Measurements from ENCODE around the gene BHLHE41. TPM values are rescaled to one million over a fixed set of nuclear protein-coding genes. Genes with fewer than 3 reads are reported as not detected.

The BHLHE41 gene
- total RNA-seq, 2 donors from 2014 or later, result 2.6 to 4.6 TPM

DNA sequence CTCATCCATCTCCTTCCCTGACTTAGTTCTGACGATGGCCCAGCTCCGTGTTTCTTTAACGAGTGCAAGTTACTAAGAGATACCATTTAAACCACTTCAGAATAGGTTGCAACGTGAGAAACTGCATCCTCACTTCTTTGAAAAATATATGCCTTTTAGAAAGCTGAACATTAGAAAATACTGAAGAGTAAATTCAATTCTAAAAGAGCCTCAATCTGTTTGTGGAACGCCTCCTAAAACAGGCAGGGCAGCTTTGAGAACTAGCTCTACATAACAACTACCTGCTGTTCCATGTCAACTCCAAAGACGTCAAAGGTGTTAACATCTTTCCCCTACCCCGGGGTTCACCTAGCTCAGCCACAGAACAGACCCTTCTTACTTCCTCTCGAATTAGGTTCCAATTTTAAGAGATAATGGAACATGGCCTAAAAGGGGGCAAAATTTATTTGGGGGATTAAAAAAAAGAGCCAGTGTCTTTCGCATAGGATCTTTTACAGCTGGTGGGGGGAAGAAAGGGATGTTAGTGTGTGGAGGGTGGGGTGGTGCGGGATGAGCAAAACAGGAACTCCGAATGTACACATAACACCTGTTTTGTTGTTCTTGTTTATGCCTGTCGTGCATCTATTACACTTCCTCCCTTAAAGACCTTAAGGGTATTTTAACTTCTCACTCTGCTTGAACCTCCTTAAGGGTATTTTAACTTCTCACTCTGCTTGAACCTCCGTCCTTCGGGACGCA is 3.3 kb downstream of the BHLHE41 start:
- H3K27me3 ChIP-seq, result no peaks in the 10 kb centered on the region
- H3K9me3 ChIP-seq, result no peaks in the 10 kb centered on the region
- H3K27ac ChIP-seq, result peak overlapping the region; percentile 75 to 99 (median 94)
- ATAC-seq (no peak), DNase-seq (no peak)
- H3K4me3 ChIP-seq, result peak overlapping the region in 1 of 2 donors; percentile 15
- H3K36me3 ChIP-seq (replicated peaks in 1 of 2; ENCODE audit: insufficient read depth in 1 of 2, low read depth in 2 of 2), result no peaks in the 10 kb centered on the region
- intact Hi-C loops (cut with DNase I), result no loop called here
- H3K4me1 ChIP-seq, result peaks cover 28% of the 10 kb centered on the region
- peak in 2 of 3 donors; percentile 12 to 15 for TF ChIP-seq POLR2A (IDR thresholded peaks at IDR 0.05)
- TF ChIP-seq, protein P1, sequence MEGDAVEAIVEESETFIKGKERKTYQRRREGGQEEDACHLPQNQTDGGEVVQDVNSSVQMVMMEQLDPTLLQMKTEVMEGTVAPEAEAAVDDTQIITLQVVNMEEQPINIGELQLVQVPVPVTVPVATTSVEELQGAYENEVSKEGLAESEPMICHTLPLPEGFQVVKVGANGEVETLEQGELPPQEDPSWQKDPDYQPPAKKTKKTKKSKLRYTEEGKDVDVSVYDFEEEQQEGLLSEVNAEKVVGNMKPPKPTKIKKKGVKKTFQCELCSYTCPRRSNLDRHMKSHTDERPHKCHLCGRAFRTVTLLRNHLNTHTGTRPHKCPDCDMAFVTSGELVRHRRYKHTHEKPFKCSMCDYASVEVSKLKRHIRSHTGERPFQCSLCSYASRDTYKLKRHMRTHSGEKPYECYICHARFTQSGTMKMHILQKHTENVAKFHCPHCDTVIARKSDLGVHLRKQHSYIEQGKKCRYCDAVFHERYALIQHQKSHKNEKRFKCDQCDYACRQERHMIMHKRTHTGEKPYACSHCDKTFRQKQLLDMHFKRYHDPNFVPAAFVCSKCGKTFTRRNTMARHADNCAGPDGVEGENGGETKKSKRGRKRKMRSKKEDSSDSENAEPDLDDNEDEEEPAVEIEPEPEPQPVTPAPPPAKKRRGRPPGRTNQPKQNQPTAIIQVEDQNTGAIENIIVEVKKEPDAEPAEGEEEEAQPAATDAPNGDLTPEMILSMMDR (IDR thresholded peaks at IDR 0.05), result no peak
- WGBS, 2 donors, result 24 to 26% methylated on average over 15 of the region's 15 CpGs

- Histone ChIP-seq H3K27ac (peak overlapping the region in 3 of 4 donors; percentile 90 to 99 (median 99)), H3K4me3 (no peak overlapping the region)
- intact Hi-C loops (cut with DNase I), result no loop called here
Measured at GRCh38 chr12:26120561-26121274, 4.1 kb downstream of the BHLHE41 start.

GRCh38 chr12:26119391-26119989 is 5.3 kb downstream of the BHLHE41 start:
- peak overlapping the region in 2 of 4 donors; percentile 9 to 29 for H3K27ac ChIP-seq
- intact Hi-C loops (cut with DNase I), result no loop called here
- no peaks in the 10 kb centered on the region for H3K36me3 ChIP-seq (replicated peaks in 1 of 2; ENCODE audit: insufficient read depth in 1 of 2, low read depth in 2 of 2)
- no peaks in the 10 kb centered on the region for H3K27me3 ChIP-seq
- peaks cover 42% of the 10 kb centered on the region for H3K4me1 ChIP-seq
- WGBS, 2 donors, result 13 to 14% methylated on average over 2 of the region's 2 CpGs
- no peak overlapping the region for H3K4me3 ChIP-seq
- TF ChIP-seq, protein P1 (IDR thresholded peaks at IDR 0.05), result peak in 6 of 7 experiments; percentile 40 to 71 (median 60)
- TF ChIP-seq POLR2A (IDR thresholded peaks at IDR 0.05), result no peak
- H3K9me3 ChIP-seq, result no peaks in the 10 kb centered on the region
- DNase-seq (peak in 3 of 4 donors; percentile 32 to 60 (median 33)), ATAC-seq (no peak)

More at GRCh38 chr12:26120561-26121274, 4.1 kb downstream of the BHLHE41 start:
- Histone ChIP-seq H3K4me1 (peaks cover 31% of the 10 kb centered on the region), H3K9me3 (no peaks in the 10 kb centered on the region), H3K36me3 (replicated peaks in 1 of 2; ENCODE audit: insufficient read depth in 1 of 2, low read depth in 2 of 2) (no peaks in the 10 kb centered on the region), H3K27me3 (no peaks in the 10 kb centered on the region)
- WGBS, 2 donors, result 41 to 60% methylated on average over 4 of the region's 4 CpGs
- no peak for DNase-seq
- no peak for ATAC-seq
- TF ChIP-seq, protein P1 (IDR thresholded peaks at IDR 0.05), result no peak
- no peak for TF ChIP-seq POLR2A (IDR thresholded peaks at IDR 0.05)

GRCh38 chr12:26118308-26118707 is 6.5 kb downstream of the BHLHE41 start:
- Histone ChIP-seq H3K27ac (no peak overlapping the region), H3K4me1 (peaks cover 40% of the 10 kb centered on the region), H3K9me3 (no peaks in the 10 kb centered on the region), H3K27me3 (no peaks in the 10 kb centered on the region), H3K4me3 (no peak overlapping the region), H3K36me3 (replicated peaks in 1 of 2; ENCODE audit: insufficient read depth in 1 of 2, low read depth in 2 of 2) (no peaks in the 10 kb centered on the region)
- 72 to 85% methylated on average over 4 of the region's 4 CpGs for WGBS, 2 donors
- no peak for DNase-seq
- ATAC-seq, result no peak
- intact Hi-C loops (cut with DNase I), result no loop called here
- TF ChIP-seq POLR2A (IDR thresholded peaks at IDR 0.05), result no peak
- TF ChIP-seq, protein P1 (IDR thresholded peaks at IDR 0.05), result no peak
